Loucy (cell line): ENCODE measurements around the gene NSUN2.

Experiments used
- CTCF ChIP-seq: fragments of 200-600 bp; sonication (generic); conservative IDR thresholded peaks from 2 replicates; pipeline ENCODE4 v1.5.1; 2014; ENCODE audit warnings: mild to moderate bottlenecking, antibody characterized with exemption, low read length
- EZH2phosphoT487 ChIP-seq: fragments of 200-600 bp; IDR thresholded peaks from 2 replicates; pipeline ENCODE4 v1.6.1; 2018; ENCODE audit warnings: antibody characterized with exemption, mild to moderate bottlenecking, moderate library complexity, borderline replicate concordance

DNA sequence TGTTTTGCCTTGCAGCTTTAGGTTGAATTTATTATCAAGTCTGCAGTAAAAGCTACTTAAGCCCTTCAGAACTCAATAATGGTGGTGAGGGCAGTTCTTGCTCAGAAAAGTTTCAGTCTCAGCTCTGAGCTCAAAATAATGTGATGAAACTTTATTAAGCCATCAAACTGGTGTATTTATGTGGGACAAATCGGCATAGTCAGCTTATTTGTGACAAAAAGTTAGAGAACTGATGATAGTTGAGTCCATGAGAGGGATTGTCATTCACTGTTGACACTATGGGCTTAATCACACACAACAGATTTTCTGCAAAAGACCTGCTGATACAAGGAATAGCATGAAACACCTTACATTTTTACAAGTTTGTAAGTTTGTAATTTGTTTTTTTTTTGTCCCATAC is 9.8 kb upstream of the NSUN2 start:
- TF ChIP-seq CTCF (no peak), EZH2phosphoT487 (no peak)
